Activated naive CD8-positive, alpha-beta T cell treated with anti-CD3 and anti-CD28 coated beads for 36 hours (primary cell): ENCODE results near the gene FOXL2. TPM values are rescaled to one million over a fixed set of nuclear protein-coding genes. Genes with fewer than 3 reads are reported as not detected.

Experiments used
- DNase-seq: peaks from one replicate; pipeline ENCODE4 v3.0.0; 2021
- H3K27ac Mint-ChIP-seq: one replicate; pipeline ENCODE4 v1.8.0; 2022; ENCODE audit warnings: mild to moderate bottlenecking, moderate library complexity, mixed read lengths
- H3K27me3 Mint-ChIP-seq: one replicate; pipeline ENCODE4 v1.8.0; 2022; ENCODE audit warnings: mild to moderate bottlenecking, mixed read lengths
- H3K36me3 Mint-ChIP-seq: one replicate; pipeline ENCODE4 v1.8.0; 2021; ENCODE audit warnings: mild to moderate bottlenecking, mixed read lengths
- H3K4me1 Mint-ChIP-seq: one replicate; pipeline ENCODE4 v1.8.0; 2021; ENCODE audit warnings: mixed read lengths
- H3K4me3 Mint-ChIP-seq: one replicate; pipeline ENCODE4 v1.8.0; 2022; ENCODE audit warnings: mild to moderate bottlenecking, moderate library complexity, mixed read lengths
- H3K9me3 Mint-ChIP-seq: one replicate; pipeline ENCODE4 v1.8.0; 2022; ENCODE audit warnings: mixed read lengths
- total RNA-seq, 2 experiments: library from RNA; stranded (reverse); gene quantifications; one replicate each; pipeline ENCODE4 v1.2.3, GENCODE V29; 2021

FOXL2 gene
- total RNA-seq, 2 experiments from 2014 or later, result not detected

DNA sequence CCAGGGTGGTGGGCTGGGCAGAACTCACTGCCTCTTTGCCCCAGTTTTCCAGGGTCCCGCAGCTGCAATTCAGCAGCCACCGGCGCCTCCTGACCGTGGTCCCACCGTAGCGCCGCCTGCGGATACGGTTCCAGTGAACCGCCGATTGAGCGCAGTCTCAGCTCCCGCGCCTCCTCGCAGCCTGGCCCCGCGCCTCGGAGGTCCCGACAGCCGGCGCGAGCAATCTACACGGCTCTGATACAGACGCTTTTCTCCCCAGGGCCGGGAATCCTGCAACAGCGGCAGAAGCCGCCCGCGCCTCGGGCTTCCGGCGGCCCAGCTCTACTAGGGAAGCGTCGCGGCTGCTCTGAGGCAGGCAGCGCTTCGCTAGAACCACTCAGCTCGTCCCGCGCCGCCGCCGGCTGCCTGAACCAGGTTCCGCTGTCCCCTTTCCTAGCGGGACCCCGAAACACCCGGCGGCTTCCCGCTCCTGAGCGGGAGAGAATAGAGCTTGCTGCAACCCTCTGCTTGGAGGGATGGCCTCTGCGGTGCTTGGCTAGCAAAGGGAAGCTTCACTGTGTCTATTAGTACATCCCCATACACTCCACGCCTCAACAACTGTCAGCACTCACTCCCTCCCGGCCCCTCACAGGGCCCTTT is 3.2 kb upstream of the FOXL2 start:
- H3K9me3 Mint-ChIP-seq, result no peaks in the 10 kb centered on the region
- DNase-seq, result peak; percentile 22
- H3K27ac Mint-ChIP-seq, result no peak overlapping the region
- H3K4me1 Mint-ChIP-seq, result peaks cover 19% of the 10 kb centered on the region
- peaks cover 75% of the 10 kb centered on the region for H3K27me3 Mint-ChIP-seq
- peak overlapping the region; percentile 38 for H3K4me3 Mint-ChIP-seq
- no peaks in the 10 kb centered on the region for H3K36me3 Mint-ChIP-seq

DNA sequence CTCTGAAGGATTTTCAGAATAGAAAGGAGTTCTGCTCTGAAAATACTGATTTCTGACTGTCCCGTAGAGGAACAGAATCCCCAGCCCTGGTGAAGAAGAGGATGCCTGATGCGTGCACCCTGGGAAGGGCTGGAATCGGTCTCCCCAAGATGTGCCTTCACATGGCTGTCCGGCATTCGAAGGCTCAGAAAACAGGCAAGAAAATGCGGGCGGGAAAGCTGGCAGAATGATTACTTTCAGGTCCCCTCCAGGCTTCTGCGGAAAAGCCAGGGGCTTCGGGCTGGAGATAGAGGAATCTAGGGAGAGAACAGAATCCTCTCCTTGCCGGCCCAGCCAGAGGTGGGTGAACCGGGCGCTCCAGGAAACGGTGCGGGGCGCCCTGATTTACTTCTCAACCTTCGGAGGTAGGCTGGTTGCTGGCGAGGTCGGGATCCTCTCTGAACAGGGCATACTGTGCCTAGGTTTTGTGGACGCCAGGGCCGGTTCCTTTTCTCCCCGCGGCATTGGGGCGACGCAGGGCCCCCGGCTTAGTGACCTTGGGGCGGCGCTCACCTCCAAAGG is 2.6 kb upstream of the FOXL2 start:
- Mint-ChIP-seq H3K27me3 (peaks cover 81% of the 10 kb centered on the region), H3K36me3 (no peaks in the 10 kb centered on the region), H3K4me3 (peak overlapping the region; percentile 38), H3K27ac (no peak overlapping the region), H3K4me1 (peaks cover 24% of the 10 kb centered on the region), H3K9me3 (no peaks in the 10 kb centered on the region)
- no peak for DNase-seq

DNA sequence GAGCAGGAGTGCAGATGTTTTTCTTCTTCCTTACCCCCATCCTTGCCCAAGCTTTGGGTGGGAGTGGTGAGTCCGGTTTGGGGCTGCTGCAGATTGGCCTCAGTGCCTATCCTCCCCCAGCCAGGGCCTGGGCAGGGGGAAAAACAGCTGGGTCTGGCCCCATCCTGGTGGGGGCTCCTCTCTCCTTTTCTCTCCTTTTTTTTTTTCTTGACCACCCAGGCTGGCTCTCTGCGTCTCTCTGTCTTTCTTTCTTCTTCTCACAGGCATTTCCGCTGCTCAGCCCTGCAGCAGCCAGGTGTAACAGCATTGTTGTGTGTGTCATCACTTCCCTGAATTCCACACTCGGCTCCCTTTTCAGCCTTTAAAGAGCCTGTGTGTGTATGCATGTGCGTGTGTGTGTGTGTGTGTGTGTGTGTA is 2.1 kb upstream of the FOXL2 start:
- H3K4me3 Mint-ChIP-seq, result no peak overlapping the region
- H3K27ac Mint-ChIP-seq, result no peak overlapping the region
- no peak for DNase-seq
- peaks cover 86% of the 10 kb centered on the region for H3K27me3 Mint-ChIP-seq
- no peaks in the 10 kb centered on the region for H3K36me3 Mint-ChIP-seq
- peaks cover 29% of the 10 kb centered on the region for H3K4me1 Mint-ChIP-seq
- no peaks in the 10 kb centered on the region for H3K9me3 Mint-ChIP-seq

DNA sequence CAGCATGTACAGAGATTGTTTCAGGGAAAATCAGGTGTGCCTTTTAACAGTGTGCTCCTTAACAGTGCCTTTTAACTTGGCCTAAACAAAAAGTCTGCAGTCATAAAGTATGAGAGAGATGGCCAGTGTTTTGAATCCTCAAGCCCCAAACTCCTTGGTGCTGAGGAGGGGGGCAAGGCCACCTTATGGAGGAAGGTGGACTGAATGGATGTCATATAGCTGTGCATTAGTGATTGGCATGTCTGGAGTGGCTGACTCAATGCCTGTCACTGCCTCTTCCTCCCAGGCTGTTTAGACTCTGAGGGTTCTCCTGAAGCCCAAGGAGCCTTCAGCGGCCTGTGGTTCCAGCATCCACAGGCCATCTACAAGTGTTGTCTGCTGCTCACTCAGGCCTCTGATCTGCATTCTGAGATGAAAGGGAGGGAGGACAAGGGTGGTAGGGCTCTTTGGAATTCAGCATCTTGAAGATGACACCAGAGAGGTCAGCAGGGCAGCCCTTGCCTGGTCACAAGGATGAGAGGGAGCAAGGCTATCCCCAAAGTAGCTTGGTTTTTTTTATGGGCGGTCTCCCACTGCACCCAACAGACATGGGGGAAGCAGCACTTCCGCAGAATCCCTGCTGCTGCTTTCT is 1.5 kb upstream of the FOXL2 start:
- H3K36me3 Mint-ChIP-seq, result no peaks in the 10 kb centered on the region
- H3K4me3 Mint-ChIP-seq, result no peak overlapping the region
- no peak overlapping the region for H3K27ac Mint-ChIP-seq
- H3K4me1 Mint-ChIP-seq, result peaks cover 34% of the 10 kb centered on the region
- H3K9me3 Mint-ChIP-seq, result no peaks in the 10 kb centered on the region
- DNase-seq, result no peak
- peaks cover 87% of the 10 kb centered on the region for H3K27me3 Mint-ChIP-seq

DNA sequence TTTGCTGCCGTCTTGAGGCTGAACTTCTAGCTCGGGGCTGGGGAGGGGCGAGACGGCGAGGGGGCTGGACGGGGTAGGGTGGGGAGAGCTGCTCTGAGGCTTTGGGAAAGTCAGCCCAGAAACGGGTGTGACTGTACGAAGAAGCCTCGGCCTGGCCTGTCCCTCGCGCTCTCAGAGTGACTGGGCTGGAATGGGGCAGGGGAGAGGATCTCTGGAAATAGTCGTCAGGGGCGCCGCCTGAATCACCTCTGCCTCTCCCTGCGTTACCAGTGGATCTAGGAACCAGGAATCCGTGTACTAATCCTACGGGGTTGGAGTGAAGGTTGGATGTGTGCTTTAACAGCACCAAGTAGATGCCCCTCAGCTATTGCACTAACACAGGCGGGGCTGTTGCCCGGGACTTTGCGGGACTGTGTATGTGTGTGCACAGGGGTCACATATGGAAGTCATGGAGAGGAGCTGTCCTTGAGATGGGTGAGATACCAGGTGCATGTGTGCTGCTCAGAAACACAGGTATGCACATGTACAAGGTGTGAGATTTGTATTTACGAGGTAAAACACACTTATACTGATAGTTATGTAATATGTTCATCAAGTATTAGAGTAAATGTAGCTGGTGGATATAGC is 671 bp upstream of the FOXL2 start:
- no peaks in the 10 kb centered on the region for H3K36me3 Mint-ChIP-seq
- H3K4me1 Mint-ChIP-seq, result peaks cover 36% of the 10 kb centered on the region
- H3K4me3 Mint-ChIP-seq, result no peak overlapping the region
- DNase-seq, result no peak
- H3K27ac Mint-ChIP-seq, result no peak overlapping the region
- no peaks in the 10 kb centered on the region for H3K9me3 Mint-ChIP-seq
- H3K27me3 Mint-ChIP-seq, result peaks cover 89% of the 10 kb centered on the region

DNA sequence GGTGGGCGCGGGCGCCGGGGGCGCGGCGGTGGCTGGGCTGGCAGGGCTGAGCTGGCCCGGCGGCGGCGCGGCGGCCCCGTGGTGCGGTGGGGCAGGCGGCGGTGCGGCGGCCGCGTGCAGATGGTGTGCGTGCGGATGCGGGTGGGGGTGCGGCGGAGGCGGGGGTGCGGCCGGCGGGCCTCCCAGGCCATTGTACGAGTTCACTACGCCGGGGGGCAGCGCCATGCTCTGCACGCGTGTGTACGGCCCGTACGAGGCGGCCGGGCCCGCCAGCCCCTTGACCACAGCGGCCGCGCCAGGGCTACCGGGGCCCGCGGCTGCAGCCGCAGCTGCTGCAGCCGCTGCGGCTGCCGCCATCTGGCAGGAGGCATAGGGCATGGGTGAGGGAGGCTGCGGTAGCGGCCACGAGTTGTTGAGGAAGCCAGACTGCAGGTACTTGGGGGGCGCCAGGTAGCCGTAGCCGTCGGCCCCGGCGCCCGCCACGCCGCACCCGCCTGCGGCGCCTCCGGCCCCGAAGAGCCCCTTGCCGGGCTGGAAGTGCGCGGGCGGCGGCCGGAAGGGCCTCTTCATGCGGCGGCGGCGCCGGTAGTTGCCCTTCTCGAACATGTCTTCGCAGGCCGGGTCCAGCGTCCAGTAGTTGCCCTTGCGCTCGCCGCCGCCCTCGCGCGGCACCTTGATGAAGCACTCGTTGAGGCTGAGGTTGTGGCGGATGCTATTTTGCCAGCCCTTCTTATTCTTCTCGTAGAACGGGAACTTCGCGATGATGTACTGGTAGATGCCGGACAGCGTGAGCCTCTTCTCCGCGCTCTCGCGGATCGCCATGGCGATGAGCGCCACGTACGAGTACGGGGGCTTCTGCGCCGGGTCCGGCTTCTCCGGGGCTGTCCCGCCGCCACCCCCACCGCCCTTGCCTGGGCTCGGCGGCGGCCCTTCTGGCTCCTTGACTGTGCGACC is 951 bp downstream of the FOXL2 start:
- Mint-ChIP-seq H3K4me1 (peaks cover 36% of the 10 kb centered on the region), H3K27me3 (peaks cover 92% of the 10 kb centered on the region), H3K9me3 (no peaks in the 10 kb centered on the region), H3K4me3 (peak overlapping the region; percentile 48), H3K36me3 (no peaks in the 10 kb centered on the region), H3K27ac (no peak overlapping the region)
- DNase-seq, result peak; percentile 33

DNA sequence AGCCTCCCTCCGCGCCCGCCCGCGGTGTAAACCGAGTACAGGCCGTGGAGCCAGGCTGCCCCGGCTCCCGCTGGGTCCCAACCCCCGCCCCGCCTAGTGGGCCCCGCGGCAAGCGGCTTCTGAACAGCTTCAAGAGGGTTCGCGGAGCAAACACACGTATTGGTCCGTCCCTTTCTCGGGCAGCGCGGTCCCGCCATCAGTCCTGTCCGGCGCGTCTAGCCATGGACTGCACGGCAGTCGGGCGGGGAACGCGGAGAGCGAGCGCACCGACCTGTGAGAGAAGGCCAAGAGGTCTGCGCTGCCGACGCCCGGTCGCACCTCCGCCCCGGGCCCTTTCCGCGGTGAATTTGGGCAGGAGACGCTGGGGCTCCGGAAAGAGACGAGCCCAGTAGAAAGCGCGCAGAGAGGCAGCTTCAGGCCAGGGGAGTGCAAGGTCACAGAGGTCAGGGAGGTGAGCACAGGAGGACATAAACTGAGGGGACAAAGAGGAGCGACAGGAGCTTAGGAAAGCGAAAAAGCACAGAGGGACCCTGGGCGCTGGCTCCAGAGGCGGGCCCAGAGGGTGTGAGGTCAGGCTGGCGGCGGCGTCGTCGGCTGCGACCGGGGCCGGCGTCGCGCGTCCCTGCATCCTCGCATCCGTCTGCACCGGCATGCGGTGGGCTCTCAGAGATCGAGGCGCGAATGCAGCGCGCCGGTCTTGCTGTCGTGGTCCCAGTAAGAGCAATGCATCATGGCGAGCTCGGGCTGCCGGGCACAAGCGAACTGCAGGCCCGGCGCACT is 1.8 kb downstream of the FOXL2 start:
- no peaks in the 10 kb centered on the region for H3K9me3 Mint-ChIP-seq
- no peaks in the 10 kb centered on the region for H3K36me3 Mint-ChIP-seq
- DNase-seq, result peak; percentile 44
- peak overlapping the region; percentile 82 for H3K4me3 Mint-ChIP-seq
- peaks cover 32% of the 10 kb centered on the region for H3K4me1 Mint-ChIP-seq
- peak overlapping the region; percentile 56 for H3K27ac Mint-ChIP-seq
- H3K27me3 Mint-ChIP-seq, result peaks cover 92% of the 10 kb centered on the region

DNA sequence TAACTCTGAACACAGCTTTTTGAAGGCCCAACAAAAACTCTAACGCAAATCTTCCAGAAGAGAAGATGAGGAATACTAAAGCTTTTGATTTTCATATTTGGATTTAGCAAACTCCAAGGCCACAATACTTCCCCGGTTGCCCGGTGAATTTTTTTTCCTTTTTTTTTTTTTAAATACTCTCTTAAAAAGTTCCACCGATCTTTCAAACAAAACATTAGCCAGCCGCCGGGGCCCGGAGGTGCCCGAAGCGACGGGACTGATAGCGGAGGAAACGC is 2.3 kb downstream of the FOXL2 start:
- H3K36me3 Mint-ChIP-seq, result no peaks in the 10 kb centered on the region
- peak overlapping the region; percentile 82 for H3K4me3 Mint-ChIP-seq
- peaks cover 95% of the 10 kb centered on the region for H3K27me3 Mint-ChIP-seq
- H3K27ac Mint-ChIP-seq, result no peak overlapping the region
- H3K9me3 Mint-ChIP-seq, result no peaks in the 10 kb centered on the region
- peaks cover 32% of the 10 kb centered on the region for H3K4me1 Mint-ChIP-seq
- no peak for DNase-seq

DNA sequence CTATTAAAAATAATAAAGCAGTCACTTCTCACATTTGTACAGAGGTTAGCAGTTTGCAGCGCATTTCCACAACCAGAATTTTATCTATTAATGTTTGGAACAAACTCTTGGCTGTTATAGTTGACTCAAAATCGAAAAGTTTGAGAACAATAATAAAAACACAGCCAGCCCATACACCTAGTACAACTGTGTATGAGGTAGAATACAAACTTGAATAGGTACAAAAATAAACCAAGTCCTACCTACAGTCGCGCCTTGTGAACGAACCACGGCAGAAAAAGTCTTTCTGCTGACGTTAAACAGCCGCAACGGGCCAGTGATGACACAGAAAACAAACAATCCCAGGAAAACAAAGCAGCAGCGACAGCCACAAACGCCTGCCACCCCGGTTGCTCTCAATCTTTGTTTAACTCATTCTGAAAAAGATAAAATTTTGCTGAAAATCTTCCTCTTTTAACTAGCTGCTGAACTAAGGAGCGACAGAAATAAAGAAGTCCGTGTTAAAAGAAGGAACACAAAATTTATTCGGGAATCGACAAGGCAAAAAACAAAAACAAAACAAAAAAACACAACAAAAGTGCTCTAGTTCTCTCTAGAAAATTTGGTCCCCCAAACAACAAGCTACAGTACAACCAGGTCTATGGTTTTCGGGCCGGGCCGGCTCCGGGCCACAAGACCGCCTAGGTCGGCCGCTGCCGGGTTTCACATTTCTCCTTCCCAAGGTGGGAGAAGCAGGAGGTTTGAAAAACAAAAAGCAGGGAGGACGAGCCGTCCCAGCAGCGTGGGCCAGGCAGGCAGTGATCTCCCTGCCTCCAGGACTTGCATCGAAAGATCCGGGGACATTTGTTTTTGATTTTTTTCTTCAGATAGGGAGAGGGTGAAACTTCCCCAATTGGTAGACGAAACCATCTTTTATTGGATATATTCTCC is 2.9 kb downstream of the FOXL2 start:
- H3K27me3 Mint-ChIP-seq, result peaks cover 95% of the 10 kb centered on the region
- peak overlapping the region; percentile 45 for H3K27ac Mint-ChIP-seq
- peak overlapping the region; percentile 32 for H3K4me3 Mint-ChIP-seq
- DNase-seq, result no peak
- no peaks in the 10 kb centered on the region for H3K9me3 Mint-ChIP-seq
- no peaks in the 10 kb centered on the region for H3K36me3 Mint-ChIP-seq
- peaks cover 29% of the 10 kb centered on the region for H3K4me1 Mint-ChIP-seq

DNA sequence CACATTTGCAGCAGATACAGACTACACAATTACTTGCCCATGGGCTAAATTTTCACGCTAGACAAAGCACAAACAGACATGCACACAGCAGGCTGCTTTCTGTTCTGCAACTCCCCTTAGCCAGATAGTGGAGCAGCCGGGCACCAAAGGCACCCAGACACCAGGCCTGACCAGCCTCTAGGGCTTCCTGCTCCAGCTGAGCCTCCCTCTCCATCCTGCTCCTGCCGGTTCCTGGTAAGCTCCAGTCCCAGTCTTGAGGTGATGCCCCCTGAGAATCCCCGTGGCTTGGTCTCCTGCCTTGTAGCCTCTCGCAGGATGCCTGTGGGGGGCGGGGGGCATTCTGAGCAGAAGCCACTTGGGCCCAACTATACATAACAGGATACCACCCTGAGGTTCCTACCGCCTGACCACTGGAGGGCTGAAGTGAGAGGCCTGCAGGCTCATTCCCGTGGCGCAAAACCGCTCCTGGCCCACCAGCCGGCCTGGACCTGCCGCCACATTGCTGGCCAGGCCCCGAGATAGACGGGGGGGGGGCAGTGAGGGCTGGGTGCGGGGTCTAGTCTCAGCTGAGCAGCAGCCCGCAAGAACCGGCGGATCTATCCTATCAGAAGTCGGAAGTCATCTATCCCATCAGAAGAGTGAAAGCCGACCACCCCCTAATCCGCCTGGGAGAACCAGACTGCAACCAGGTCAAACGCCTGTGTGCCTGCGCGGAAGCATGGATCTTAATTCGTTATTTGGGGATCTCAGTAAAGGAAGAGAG is 3.9 kb downstream of the FOXL2 start:
- Mint-ChIP-seq H3K27ac (no peak overlapping the region), H3K36me3 (no peaks in the 10 kb centered on the region), H3K27me3 (peaks cover 95% of the 10 kb centered on the region), H3K9me3 (no peaks in the 10 kb centered on the region), H3K4me1 (peaks cover 35% of the 10 kb centered on the region), H3K4me3 (no peak overlapping the region)
- no peak for DNase-seq

DNA sequence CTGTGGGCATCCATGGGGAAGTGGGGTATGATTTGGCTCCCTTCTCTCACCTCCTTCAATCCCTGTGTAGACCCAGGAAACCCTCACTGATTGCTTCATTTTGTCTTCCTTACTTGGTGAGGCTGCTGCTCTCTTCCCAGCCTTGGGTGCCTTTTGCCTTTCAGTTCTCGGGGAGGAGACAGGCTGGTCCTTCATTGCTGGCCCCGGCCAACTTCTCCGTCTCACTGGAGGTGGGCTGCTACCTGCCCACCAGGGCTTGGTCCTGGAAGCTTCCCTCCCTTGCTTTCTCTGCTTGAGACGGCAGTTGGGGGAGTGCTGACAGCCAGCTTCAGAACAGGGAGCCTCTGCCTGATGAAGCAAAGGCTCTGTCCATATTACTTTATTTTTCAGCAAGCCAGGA is 4.7 kb downstream of the FOXL2 start:
- Mint-ChIP-seq H3K9me3 (no peaks in the 10 kb centered on the region), H3K27me3 (peaks cover 95% of the 10 kb centered on the region), H3K36me3 (no peaks in the 10 kb centered on the region), H3K27ac (no peak overlapping the region), H3K4me1 (peaks cover 38% of the 10 kb centered on the region), H3K4me3 (no peak overlapping the region)
- no peak for DNase-seq

DNA sequence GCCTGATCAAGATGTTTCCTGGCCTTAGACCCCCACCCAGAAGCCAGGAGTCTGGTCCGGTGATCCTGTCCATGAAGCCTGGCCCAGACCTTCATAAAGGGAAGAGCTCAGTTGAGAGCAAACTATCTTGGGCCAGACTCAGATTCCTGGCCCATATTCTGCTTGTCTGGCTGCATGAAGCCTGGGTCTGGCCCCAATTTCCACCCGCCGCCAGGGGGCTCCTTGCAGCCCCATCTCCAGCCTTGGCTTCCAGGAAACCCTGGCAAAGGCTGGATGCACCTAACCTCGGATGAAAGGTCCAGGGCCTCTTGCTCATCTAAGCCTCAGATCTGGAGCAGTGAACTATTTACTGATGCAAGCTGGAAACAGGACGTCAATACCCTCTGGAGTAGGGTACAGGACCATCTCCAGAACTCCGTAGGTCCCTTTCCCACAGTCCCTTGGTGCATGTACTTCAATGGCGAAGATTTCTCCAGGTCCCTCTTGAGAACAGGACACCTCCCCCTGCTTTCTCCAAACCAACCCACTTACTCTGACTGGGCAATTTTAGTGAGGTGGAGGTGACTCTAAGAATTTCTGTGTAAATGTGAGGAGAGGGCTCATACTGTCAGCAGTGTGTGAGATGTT is 5.6 kb downstream of the FOXL2 start:
- Mint-ChIP-seq H3K27me3 (peaks cover 95% of the 10 kb centered on the region), H3K9me3 (no peaks in the 10 kb centered on the region), H3K27ac (no peak overlapping the region), H3K4me3 (no peak overlapping the region), H3K4me1 (peaks cover 41% of the 10 kb centered on the region), H3K36me3 (no peaks in the 10 kb centered on the region)
- peak; percentile 39 for DNase-seq
